ENCODE results near the gene ZBP1.

Gene ZBP1

GRCh38 chr20:57566399-57566798 is 53.8 kb downstream of the ZBP1 start:
- H3K27me3 ChIP-seq (ENCODE audit: control insufficient read depth, insufficient read depth, low read length), result no peaks in the 10 kb centered on the region
- no peak overlapping the region for H3K9ac ChIP-seq (ENCODE audit: low read length)
- H3K36me3 ChIP-seq (ENCODE audit: control insufficient read depth, insufficient read depth, low read length), result no peaks in the 10 kb centered on the region
- H3K27ac ChIP-seq (ENCODE audit: low read depth, low read length), result no peak overlapping the region
- H3K9me3 ChIP-seq (ENCODE audit: control insufficient read depth, insufficient read depth, low read depth, low read length), result no peaks in the 10 kb centered on the region
- H3K4me1 ChIP-seq (ENCODE audit: control insufficient read depth, insufficient read depth, low read length), result no peaks in the 10 kb centered on the region
- no peak overlapping the region for H3K4me3 ChIP-seq (ENCODE audit: low read depth, low read length)

GRCh38 chr20:57564951-57565642 is 55.1 kb downstream of the ZBP1 start:
- Histone ChIP-seq H3K4me1 (ENCODE audit: control insufficient read depth, insufficient read depth, low read length) (no peaks in the 10 kb centered on the region), H3K4me3 (ENCODE audit: low read depth, low read length) (no peak overlapping the region), H3K9me3 (ENCODE audit: control insufficient read depth, insufficient read depth, low read depth, low read length) (no peaks in the 10 kb centered on the region), H3K27ac (ENCODE audit: low read depth, low read length) (no peak overlapping the region), H3K27me3 (ENCODE audit: control insufficient read depth, insufficient read depth, low read length) (no peaks in the 10 kb centered on the region), H3K36me3 (ENCODE audit: control insufficient read depth, insufficient read depth, low read length) (no peaks in the 10 kb centered on the region), H3K9ac (ENCODE audit: low read length) (no peak overlapping the region)

- Histone ChIP-seq H3K27me3 (ENCODE audit: control insufficient read depth, insufficient read depth, low read length) (no peaks in the 10 kb centered on the region), H3K9ac (ENCODE audit: low read length) (no peak overlapping the region), H3K9me3 (ENCODE audit: control insufficient read depth, insufficient read depth, low read depth, low read length) (no peaks in the 10 kb centered on the region), H3K27ac (ENCODE audit: low read depth, low read length) (no peak overlapping the region), H3K4me3 (ENCODE audit: low read depth, low read length) (no peak overlapping the region), H3K4me1 (ENCODE audit: control insufficient read depth, insufficient read depth, low read length) (no peaks in the 10 kb centered on the region), H3K36me3 (ENCODE audit: control insufficient read depth, insufficient read depth, low read length) (no peaks in the 10 kb centered on the region)
Measured at GRCh38 chr20:57564180-57564802, 55.9 kb downstream of the ZBP1 start.

- Histone ChIP-seq H3K27me3 (ENCODE audit: control insufficient read depth, insufficient read depth, low read length) (no peaks in the 10 kb centered on the region), H3K4me1 (ENCODE audit: control insufficient read depth, insufficient read depth, low read length) (0 out of 2 replicates have a peak, but pooled peaks cover 4% of the 10 kb centered on the region), H3K36me3 (ENCODE audit: control insufficient read depth, insufficient read depth, low read length) (no peaks in the 10 kb centered on the region), H3K9ac (ENCODE audit: low read length) (no peak overlapping the region), H3K27ac (ENCODE audit: low read depth, low read length) (no peak overlapping the region), H3K9me3 (ENCODE audit: control insufficient read depth, insufficient read depth, low read depth, low read length) (no peaks in the 10 kb centered on the region), H3K4me3 (ENCODE audit: low read depth, low read length) (no peak overlapping the region)
Measured at GRCh38 chr20:57563522-57563921, 56.7 kb downstream of the ZBP1 start.

- no peaks in the 10 kb centered on the region for H3K9me3 ChIP-seq (ENCODE audit: control insufficient read depth, insufficient read depth, low read depth, low read length)
- H3K9ac ChIP-seq (ENCODE audit: low read length), result no peak overlapping the region
- no peaks in the 10 kb centered on the region for H3K27me3 ChIP-seq (ENCODE audit: control insufficient read depth, insufficient read depth, low read length)
- H3K4me1 ChIP-seq (ENCODE audit: control insufficient read depth, insufficient read depth, low read length), result 0 out of 2 replicates have a peak, but pooled peaks cover 4% of the 10 kb centered on the region
- H3K4me3 ChIP-seq (ENCODE audit: low read depth, low read length), result no peak overlapping the region
- no peak overlapping the region for H3K27ac ChIP-seq (ENCODE audit: low read depth, low read length)
- H3K36me3 ChIP-seq (ENCODE audit: control insufficient read depth, insufficient read depth, low read length), result no peaks in the 10 kb centered on the region
Measured at GRCh38 chr20:57562541-57563465, 57.4 kb downstream of the ZBP1 start.

- Histone ChIP-seq H3K9me3 (ENCODE audit: control insufficient read depth, insufficient read depth, low read depth, low read length) (no peaks in the 10 kb centered on the region), H3K36me3 (ENCODE audit: control insufficient read depth, insufficient read depth, low read length) (no peaks in the 10 kb centered on the region), H3K27ac (ENCODE audit: low read depth, low read length) (no peak overlapping the region), H3K9ac (ENCODE audit: low read length) (no peak overlapping the region), H3K4me3 (ENCODE audit: low read depth, low read length) (no peak overlapping the region), H3K27me3 (ENCODE audit: control insufficient read depth, insufficient read depth, low read length) (no peaks in the 10 kb centered on the region), H3K4me1 (ENCODE audit: control insufficient read depth, insufficient read depth, low read length) (0 out of 2 replicates have a peak, but pooled peaks cover 4% of the 10 kb centered on the region)
Measured at GRCh38 chr20:57561356-57562279, 58.6 kb downstream of the ZBP1 start.

- Histone ChIP-seq H3K27me3 (ENCODE audit: control insufficient read depth, insufficient read depth, low read length) (no peaks in the 10 kb centered on the region; the same call in 1 of the 2 replicates), H3K4me3 (ENCODE audit: low read depth, low read length) (no peak within 1 kb of the TSS), H3K9ac (ENCODE audit: low read length) (no peak within 1 kb of the TSS), H3K36me3 (ENCODE audit: control insufficient read depth, insufficient read depth, low read length) (no peaks in the 10 kb centered on the region), H3K9me3 (ENCODE audit: control insufficient read depth, insufficient read depth, low read depth, low read length) (no peaks in the 10 kb centered on the region), H3K27ac (ENCODE audit: low read depth, low read length) (no peak within 1 kb of the TSS), H3K4me1 (ENCODE audit: control insufficient read depth, insufficient read depth, low read length) (0 out of 2 replicates have a peak, but pooled peaks cover 4% of the 10 kb centered on the region)
Measured at GRCh38 chr20:57560554-57561355, 59.5 kb downstream of the ZBP1 start, which contains the start of gene PCK1. PCK1 (plus strand) TSS chr20:57561110; CDS start chr20:57561412, 302 bp downstream.

- Histone ChIP-seq H3K27ac (ENCODE audit: low read depth, low read length) (no peak overlapping the region), H3K4me3 (ENCODE audit: low read depth, low read length) (no peak overlapping the region), H3K9ac (ENCODE audit: low read length) (no peak overlapping the region), H3K27me3 (ENCODE audit: control insufficient read depth, insufficient read depth, low read length) (no peaks in the 10 kb centered on the region; the same call in 1 of the 2 replicates), H3K36me3 (ENCODE audit: control insufficient read depth, insufficient read depth, low read length) (no peaks in the 10 kb centered on the region), H3K9me3 (ENCODE audit: control insufficient read depth, insufficient read depth, low read depth, low read length) (no peaks in the 10 kb centered on the region), H3K4me1 (ENCODE audit: control insufficient read depth, insufficient read depth, low read length) (0 out of 2 replicates have a peak, but pooled peaks cover 4% of the 10 kb centered on the region)
Measured at GRCh38 chr20:57559658-57560553, 60.3 kb downstream of the ZBP1 start.

- Histone ChIP-seq H3K36me3 (ENCODE audit: control insufficient read depth, insufficient read depth, low read length) (no peaks in the 10 kb centered on the region), H3K4me3 (ENCODE audit: low read depth, low read length) (no peak overlapping the region), H3K9me3 (ENCODE audit: control insufficient read depth, insufficient read depth, low read depth, low read length) (no peaks in the 10 kb centered on the region), H3K4me1 (ENCODE audit: control insufficient read depth, insufficient read depth, low read length) (0 out of 2 replicates have a peak, but pooled peaks cover 5% of the 10 kb centered on the region), H3K9ac (ENCODE audit: low read length) (no peak overlapping the region), H3K27me3 (ENCODE audit: control insufficient read depth, insufficient read depth, low read length) (no peaks in the 10 kb centered on the region; the same call in 1 of the 2 replicates), H3K27ac (ENCODE audit: low read depth, low read length) (no peak overlapping the region)
Measured at GRCh38 chr20:57559289-57559634, 61.0 kb downstream of the ZBP1 start.

All from HUES6 (cell line).